H9 (cell line): Measurements from ENCODE around the gene KRT3. TPM values are rescaled to one million over a fixed set of nuclear protein-coding genes. Genes with fewer than 3 reads are reported as not detected.

Experiments used
- DNase-seq: peaks from one replicate; pipeline ENCODE4 v3.0.0-alpha.2; 2017
- H2AFZ ChIP-seq: one replicate; pipeline ENCODE4 v1.6.1; 2013; ENCODE audit warnings: mild to moderate bottlenecking, low read length, control low read depth, moderate library complexity
- H2AK5ac ChIP-seq: 2 replicates; pipeline ENCODE4 v1.6.1; 2013; ENCODE audit warnings: low read length, control low read depth, mixed read lengths; ENCODE audit not compliant: insufficient read length
- H2BK120ac ChIP-seq: one replicate; pipeline ENCODE4 v1.6.1; 2013; ENCODE audit warnings: low read depth, mild to moderate bottlenecking, low read length, control low read depth, inconsistent platforms; ENCODE audit not compliant: poor library complexity, severe bottlenecking
- H2BK12ac ChIP-seq: 2 replicates; pipeline ENCODE4 v1.6.1; 2013; ENCODE audit warnings: low read length, control low read depth, mixed read lengths, low read depth; ENCODE audit not compliant: insufficient read length
- H2BK15ac ChIP-seq: 2 replicates; pipeline ENCODE4 v1.6.1; 2013; ENCODE audit warnings: low read depth, low read length, control low read depth
- H2BK20ac ChIP-seq: one replicate; pipeline ENCODE4 v1.6.1; 2013; ENCODE audit warnings: low read depth, mild to moderate bottlenecking, low read length, control low read depth, inconsistent platforms; ENCODE audit not compliant: poor library complexity, severe bottlenecking
- H2BK5ac ChIP-seq: 2 replicates; pipeline ENCODE4 v1.6.1; 2013; ENCODE audit warnings: low read length, control low read depth, mixed read lengths; ENCODE audit not compliant: insufficient read length
- H3K14ac ChIP-seq: 2 replicates; pipeline ENCODE4 v1.6.1; 2013; ENCODE audit warnings: low read length, control low read depth; ENCODE audit not compliant: insufficient read depth
- H3K18ac ChIP-seq: 2 replicates; pipeline ENCODE4 v1.6.1; 2013; ENCODE audit warnings: low read depth, mild to moderate bottlenecking, mixed read lengths, low read length, control low read depth; ENCODE audit not compliant: insufficient read length
- H3K23ac ChIP-seq: 2 replicates; pipeline ENCODE4 v1.6.1; 2013; ENCODE audit warnings: low read length, control low read depth, mixed read lengths, low read depth; ENCODE audit not compliant: insufficient read length
- H3K23me2 ChIP-seq: 2 replicates; pipeline ENCODE4 v1.6.1; 2013; ENCODE audit warnings: low read depth, mild to moderate bottlenecking, mixed read lengths, low read length, control low read depth; ENCODE audit not compliant: insufficient read length, poor library complexity, severe bottlenecking
- H3K27ac ChIP-seq: 2 replicates; pipeline ENCODE4 v1.5.1; 2013; ENCODE audit warnings: low read length, control low read depth, mixed read lengths, low read depth; ENCODE audit not compliant: insufficient read length
- H3K27me3 ChIP-seq: 2 replicates; pipeline ENCODE4 v1.6.1; 2013; ENCODE audit warnings: low read length, control low read depth, inconsistent platforms; ENCODE audit not compliant: insufficient read depth
- H3K4ac ChIP-seq: 2 replicates; pipeline ENCODE4 v1.6.1; 2013; ENCODE audit warnings: low read depth, mild to moderate bottlenecking, control low read depth, inconsistent platforms, low read length, moderate library complexity
- H3K4me1 ChIP-seq: 2 replicates; pipeline ENCODE4 v1.6.1; 2013; ENCODE audit warnings: low read length, control low read depth, inconsistent platforms; ENCODE audit not compliant: insufficient read depth
- H3K4me2 ChIP-seq: 2 replicates; pipeline ENCODE4 v1.6.1; 2013; ENCODE audit warnings: low read length, control low read depth, mixed read lengths; ENCODE audit not compliant: insufficient read length, insufficient read depth
- H3K56ac ChIP-seq: 2 replicates; pipeline ENCODE4 v1.6.1; 2013; ENCODE audit warnings: low read depth, mild to moderate bottlenecking, mixed read lengths, low read length, control low read depth; ENCODE audit not compliant: insufficient read length
- H3K79me1 ChIP-seq: 2 replicates; pipeline ENCODE4 v1.6.1; 2013; ENCODE audit warnings: low read depth, mild to moderate bottlenecking, moderate library complexity, low read length, control low read depth, inconsistent platforms; ENCODE audit not compliant: insufficient read depth, poor library complexity, severe bottlenecking
- H3K79me2 ChIP-seq: 2 replicates; pipeline ENCODE4 v1.6.1; 2013; ENCODE audit warnings: low read length, control low read depth, inconsistent platforms; ENCODE audit not compliant: insufficient read depth
- H3K9ac ChIP-seq: 2 replicates; pipeline ENCODE4 v1.6.1; 2013; ENCODE audit warnings: low read length, control low read depth, mixed read lengths; ENCODE audit not compliant: insufficient read length; ENCODE audit errors: extremely low read depth
- H3K9me3 ChIP-seq: one replicate; pipeline ENCODE4 v1.6.1; 2013; ENCODE audit warnings: low read depth, low read length, inconsistent platforms; ENCODE audit not compliant: control insufficient read depth
- H3T11ph ChIP-seq: one replicate; pipeline ENCODE4 v1.6.1; 2013; ENCODE audit warnings: mild to moderate bottlenecking, low read length, control low read depth, inconsistent platforms
- H4K20me1 ChIP-seq: one replicate; pipeline ENCODE4 v1.6.1; 2013; ENCODE audit not compliant: control insufficient read depth, insufficient read length, insufficient read depth
- H4K5ac ChIP-seq: 2 replicates; pipeline ENCODE4 v1.6.1; 2013; ENCODE audit warnings: low read depth, mild to moderate bottlenecking, mixed read lengths, low read length, control low read depth; ENCODE audit not compliant: insufficient read length
- H4K8ac ChIP-seq: replicated peaks from 2 replicates; pipeline ENCODE4 v1.6.1; 2013; ENCODE audit warnings: low read length, control low read depth, mixed read lengths, low read depth; ENCODE audit not compliant: insufficient read length
- H4K91ac ChIP-seq: 2 replicates; pipeline ENCODE4 v1.6.1; 2013; ENCODE audit warnings: low read depth, mild to moderate bottlenecking, moderate library complexity, mixed read lengths, low read length, control low read depth; ENCODE audit not compliant: insufficient read length
- H3K27ac Mint-ChIP-seq, 3 experiments: 2 replicates in 2 of 3; 3 replicates in 1 of 3; pipeline ENCODE4 v1.8.0; 2020 to 2021; ENCODE audit warnings: mixed read lengths in 3 of 3, mild to moderate bottlenecking in 1 of 3, moderate library complexity in 1 of 3
- H3K27me3 Mint-ChIP-seq: 2 replicates; pipeline ENCODE4 v1.8.0; 2021; ENCODE audit warnings: low read depth, mild to moderate bottlenecking, moderate library complexity, mixed read lengths
- H3K36me3 Mint-ChIP-seq, 3 experiments: 2 replicates in 2 of 3; 3 replicates in 1 of 3; pipeline ENCODE4 v1.8.0; 2020 to 2021; ENCODE audit warnings: low read depth in 3 of 3, mixed read lengths in 3 of 3; ENCODE audit not compliant: insufficient read depth in 1 of 3
- H3K4me1 Mint-ChIP-seq, 2 experiments: 2 replicates each; pipeline ENCODE4 v1.8.0; 2020; ENCODE audit warnings: mixed read lengths in 2 of 2
- H3K4me3 Mint-ChIP-seq, 2 experiments: 2 replicates in 1 of 2; 3 replicates in 1 of 2; pipeline ENCODE4 v1.8.0; 2020 to 2021; ENCODE audit warnings: mild to moderate bottlenecking in 2 of 2, mixed read lengths in 2 of 2, moderate library complexity in 1 of 2
- H3K9me3 Mint-ChIP-seq, 2 experiments: 2 replicates in 1 of 2; 3 replicates in 1 of 2; pipeline ENCODE4 v1.8.0; 2020; ENCODE audit warnings: mild to moderate bottlenecking in 2 of 2, mixed read lengths in 2 of 2, moderate library complexity in 1 of 2
- WGBS: extraction: QIAGEN DNeasy Blood & Tissue Kit; methylation state at CpG from one replicate; pipeline ENCODE4 v1.1.7; 2013; ENCODE audit warnings: missing lambda C conversion rate, low lambda C conversion rate, mixed read lengths; ENCODE audit not compliant: insufficient read length; ENCODE audit errors: extremely low coverage; 5-methylcytosine and 5-hydroxymethylcytosine counted together
- total RNA-seq: library from RNA; stranded (reverse); gene quantifications from 2 replicates; pipeline ENCODE4 v1.2.1, GENCODE V29; 2021
- TF ChIP-seq, protein P1 (sequence below): fragments of 200-600 bp; sonication (generic); conservative IDR thresholded peaks from 3 replicates; pipeline ENCODE4 v1.8.0; 2021; ENCODE audit warnings: antibody characterized with exemption, mild to moderate bottlenecking

KRT3 gene
- total RNA-seq, 1 experiment from 2014 or later: not detected

DNA sequence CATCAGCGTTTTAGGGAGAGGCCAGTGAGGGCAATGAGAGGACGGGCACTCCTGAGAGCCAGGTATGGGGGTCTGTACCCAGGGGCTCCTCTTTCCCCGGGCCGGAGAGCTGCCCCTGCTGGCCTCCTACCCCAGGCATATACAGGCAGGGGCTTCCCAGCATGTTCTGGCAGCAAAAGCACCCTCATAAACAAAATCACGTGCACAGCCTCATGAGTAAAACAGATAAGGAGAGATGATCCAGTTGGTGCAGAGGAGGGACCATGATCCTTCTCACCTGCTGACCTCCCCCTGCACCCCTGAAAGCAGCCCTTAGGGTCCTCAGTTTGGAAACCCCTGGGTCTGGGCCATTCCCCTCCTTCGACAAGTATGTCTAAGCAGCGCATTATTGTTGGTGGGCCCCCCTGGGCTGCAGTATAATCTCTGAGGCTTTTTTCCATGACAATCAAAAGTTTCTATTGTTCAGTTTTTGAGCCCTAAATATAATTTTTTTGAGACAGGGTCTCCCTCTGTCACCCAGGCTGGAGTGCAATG, 23.0 kb upstream of the KRT3 start:
- H3K4ac ChIP-seq: no peak overlapping the region
- no peak overlapping the region for H2BK5ac ChIP-seq
- TF ChIP-seq, protein P1, sequence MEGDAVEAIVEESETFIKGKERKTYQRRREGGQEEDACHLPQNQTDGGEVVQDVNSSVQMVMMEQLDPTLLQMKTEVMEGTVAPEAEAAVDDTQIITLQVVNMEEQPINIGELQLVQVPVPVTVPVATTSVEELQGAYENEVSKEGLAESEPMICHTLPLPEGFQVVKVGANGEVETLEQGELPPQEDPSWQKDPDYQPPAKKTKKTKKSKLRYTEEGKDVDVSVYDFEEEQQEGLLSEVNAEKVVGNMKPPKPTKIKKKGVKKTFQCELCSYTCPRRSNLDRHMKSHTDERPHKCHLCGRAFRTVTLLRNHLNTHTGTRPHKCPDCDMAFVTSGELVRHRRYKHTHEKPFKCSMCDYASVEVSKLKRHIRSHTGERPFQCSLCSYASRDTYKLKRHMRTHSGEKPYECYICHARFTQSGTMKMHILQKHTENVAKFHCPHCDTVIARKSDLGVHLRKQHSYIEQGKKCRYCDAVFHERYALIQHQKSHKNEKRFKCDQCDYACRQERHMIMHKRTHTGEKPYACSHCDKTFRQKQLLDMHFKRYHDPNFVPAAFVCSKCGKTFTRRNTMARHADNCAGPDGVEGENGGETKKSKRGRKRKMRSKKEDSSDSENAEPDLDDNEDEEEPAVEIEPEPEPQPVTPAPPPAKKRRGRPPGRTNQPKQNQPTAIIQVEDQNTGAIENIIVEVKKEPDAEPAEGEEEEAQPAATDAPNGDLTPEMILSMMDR: no peak
- H2BK120ac ChIP-seq: no peak overlapping the region
- H4K8ac ChIP-seq: no peak overlapping the region
- no peaks in the 10 kb centered on the region for H3K27me3 ChIP-seq
- no CpG with 5 or more reads among the region's 7 CpGs for WGBS
- H3K9me3 ChIP-seq: no peaks in the 10 kb centered on the region
- H3K23me2 ChIP-seq: no peaks in the 10 kb centered on the region
- no peak overlapping the region for H2BK12ac ChIP-seq
- no peak overlapping the region for H3K23ac ChIP-seq
- H4K91ac ChIP-seq: no peak overlapping the region
- H3K4me2 ChIP-seq: no peak overlapping the region
- H3K56ac ChIP-seq: no peak overlapping the region
- no peaks in the 10 kb centered on the region for H4K20me1 ChIP-seq
- no peak overlapping the region for H3T11ph ChIP-seq
- Mint-ChIP-seq H3K4me3 (no peak overlapping the region), H3K36me3 (no peaks in the 10 kb centered on the region; a peak in 1 of 7 replicates), H3K4me1 (peaks cover 3 to 7% of the 10 kb centered on the region in 2 experiments; a peak in 3 of 4 replicates), H3K27ac (no peak overlapping the region; a peak in 1 of 7 replicates), H3K9me3 (no peaks in the 10 kb centered on the region), H3K27me3 (peaks cover 1% of the 10 kb centered on the region)
- H3K14ac ChIP-seq: no peak overlapping the region
- no peaks in the 10 kb centered on the region for H3K4me1 ChIP-seq
- H4K5ac ChIP-seq: no peak overlapping the region
- no peak for DNase-seq
- no peak overlapping the region for H2BK20ac ChIP-seq
- H2AFZ ChIP-seq: no peak overlapping the region
- H3K18ac ChIP-seq: no peak overlapping the region
- H3K79me2 ChIP-seq: no peaks in the 10 kb centered on the region
- no peak overlapping the region for H2AK5ac ChIP-seq
- H3K9ac ChIP-seq: no peak overlapping the region
- H3K27ac ChIP-seq: no peak overlapping the region
- no peaks in the 10 kb centered on the region for H3K79me1 ChIP-seq
- H2BK15ac ChIP-seq: no peak overlapping the region
